ENCODE results near the gene UBE2QL1.

The UBE2QL1 gene

GRCh38 chr5:6448622-6449464 lies at the start of gene UBE2QL1:
UBE2QL1 (plus strand) TSS chr5:6448859; CDS start chr5:6448894, 35 bp downstream.
- no peak for DNase-seq

GRCh38 chr5:6399980-6400910 lies 48.4 kb upstream of the UBE2QL1 start:
- no peak for DNase-seq

DNA sequence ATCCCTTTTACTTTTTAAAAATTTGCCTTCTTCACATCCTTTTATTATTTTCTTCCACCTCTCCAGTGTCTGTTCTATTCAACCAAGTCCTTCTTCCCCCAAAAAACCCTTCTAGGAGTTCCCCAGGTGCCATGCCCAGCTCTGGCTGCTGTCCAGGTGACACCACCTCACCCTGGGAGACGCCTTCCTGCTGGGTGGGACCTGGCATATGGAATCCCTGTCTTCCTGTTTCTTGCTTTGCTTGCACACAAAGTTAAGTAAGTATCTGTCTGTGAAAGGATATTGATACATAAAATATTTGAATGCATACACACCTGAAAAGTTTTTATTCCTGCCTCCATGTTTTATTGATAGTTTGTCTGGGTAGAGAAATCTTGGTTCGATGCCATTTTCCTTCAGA lies 47.2 kb upstream of the UBE2QL1 start:
- no peak for DNase-seq

DNA sequence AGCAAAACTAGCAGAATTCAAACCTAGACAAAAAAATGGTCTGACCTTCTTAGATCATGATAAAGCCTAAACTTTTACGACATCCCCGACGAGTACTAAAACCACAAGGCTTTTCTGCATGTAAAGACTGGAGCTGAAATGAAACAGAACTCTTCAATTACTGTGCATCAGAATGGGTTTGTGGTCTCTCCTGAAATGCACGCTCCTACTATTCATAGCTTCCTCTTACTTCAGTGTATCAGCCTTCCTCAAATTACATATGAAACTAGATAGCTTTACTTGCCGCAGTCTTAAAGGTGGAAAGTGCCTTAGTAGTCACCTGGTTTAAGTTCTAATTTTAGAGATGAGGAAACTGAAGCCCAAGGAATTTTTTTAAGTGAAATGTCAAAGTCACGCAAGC lies 45.7 kb upstream of the UBE2QL1 start:
- no peak for DNase-seq

DNA sequence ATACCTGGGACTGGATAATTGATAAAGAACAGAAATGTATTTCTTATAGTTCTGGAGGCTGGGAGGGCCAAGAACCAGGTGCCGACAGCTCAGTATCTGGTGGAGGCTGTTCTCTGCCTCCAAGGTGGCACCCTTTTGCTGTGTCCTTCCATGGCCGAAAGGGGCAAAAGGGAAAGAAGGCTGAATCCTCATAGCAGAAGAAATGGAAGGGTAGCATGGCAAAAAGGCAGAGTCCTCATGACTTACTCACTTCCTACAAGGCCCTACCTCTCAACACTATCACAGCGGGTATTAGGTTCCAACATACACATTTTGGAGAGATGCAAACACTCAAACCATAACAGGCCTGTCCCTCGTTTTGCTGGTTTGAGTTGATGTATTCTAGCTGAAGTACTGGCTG lies 45.2 kb upstream of the UBE2QL1 start:
- no peak for DNase-seq

- no peak for DNase-seq
These were observed 44.5 kb upstream of the UBE2QL1 start for GRCh38 chr5:6404129-6404528.

DNA sequence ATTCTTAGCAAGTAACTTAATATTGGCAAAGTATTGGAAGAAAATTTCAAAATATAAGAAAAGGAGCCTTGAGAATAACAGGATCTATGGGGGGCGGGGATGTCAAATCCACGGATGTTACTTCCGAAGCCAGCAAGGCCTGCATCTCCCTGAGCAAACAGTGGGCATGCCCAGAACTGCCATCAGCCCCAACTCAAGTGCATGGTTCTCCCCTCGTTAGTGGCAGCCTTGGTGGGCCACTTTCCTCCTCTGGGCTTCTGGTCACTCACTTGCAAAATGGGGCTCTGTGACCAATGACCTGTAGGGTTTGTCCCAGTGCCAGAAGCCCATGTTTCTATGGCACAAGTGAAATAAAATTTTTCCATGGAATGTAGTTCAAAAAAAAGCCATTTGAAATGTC lies 43.1 kb upstream of the UBE2QL1 start:
- no peak for DNase-seq

DNA sequence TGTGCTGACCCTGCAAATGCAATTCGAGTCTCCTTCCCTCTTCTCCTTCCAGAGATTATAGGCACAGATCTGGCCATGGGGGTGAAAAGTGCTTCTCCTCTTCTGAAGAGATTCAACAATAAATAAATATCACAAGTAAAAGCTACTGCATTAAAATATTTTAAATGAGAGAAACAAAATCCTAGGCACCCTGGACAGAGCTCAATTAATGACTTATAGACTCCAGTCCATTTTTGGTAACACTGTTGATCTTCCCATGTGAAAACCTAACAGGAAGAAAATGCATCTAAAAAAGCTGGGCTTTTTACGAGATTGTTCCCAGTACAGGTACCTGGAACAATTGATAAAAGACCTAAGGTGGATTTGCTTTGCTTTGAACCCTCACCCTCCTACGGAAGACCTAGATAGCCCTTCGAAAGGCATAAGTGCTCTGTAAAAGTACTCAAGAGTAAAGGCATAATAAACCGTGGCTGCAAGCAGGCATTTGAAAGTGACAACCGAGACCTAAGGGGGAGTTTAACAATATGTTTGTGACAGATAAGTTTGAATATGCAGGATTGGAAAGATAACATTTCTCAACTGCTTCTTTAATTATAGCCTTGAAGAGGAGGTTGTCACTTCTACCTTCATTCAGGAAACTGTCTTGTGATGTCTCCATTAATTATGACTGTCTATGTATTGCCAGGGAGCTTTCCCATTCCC lies 41.0 kb upstream of the UBE2QL1 start:
- DNase-seq = no peak

DNA sequence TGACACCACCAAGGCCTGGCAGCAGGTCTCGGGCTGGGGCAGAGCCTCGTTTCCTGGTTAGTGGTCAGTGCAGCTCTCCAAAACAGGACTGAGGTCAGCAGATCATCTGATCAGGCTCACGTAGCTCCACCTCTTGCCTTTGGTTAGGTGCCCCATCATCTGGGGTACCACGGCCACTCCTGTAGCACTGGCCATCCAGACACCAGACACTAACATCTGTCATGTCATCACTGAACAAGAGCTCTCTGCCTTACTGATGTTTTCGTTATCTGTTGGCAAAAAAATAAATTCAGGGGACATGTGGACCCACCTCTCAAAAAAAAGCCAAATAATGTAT lies 40.4 kb upstream of the UBE2QL1 start:
- DNase-seq = no peak

DNA sequence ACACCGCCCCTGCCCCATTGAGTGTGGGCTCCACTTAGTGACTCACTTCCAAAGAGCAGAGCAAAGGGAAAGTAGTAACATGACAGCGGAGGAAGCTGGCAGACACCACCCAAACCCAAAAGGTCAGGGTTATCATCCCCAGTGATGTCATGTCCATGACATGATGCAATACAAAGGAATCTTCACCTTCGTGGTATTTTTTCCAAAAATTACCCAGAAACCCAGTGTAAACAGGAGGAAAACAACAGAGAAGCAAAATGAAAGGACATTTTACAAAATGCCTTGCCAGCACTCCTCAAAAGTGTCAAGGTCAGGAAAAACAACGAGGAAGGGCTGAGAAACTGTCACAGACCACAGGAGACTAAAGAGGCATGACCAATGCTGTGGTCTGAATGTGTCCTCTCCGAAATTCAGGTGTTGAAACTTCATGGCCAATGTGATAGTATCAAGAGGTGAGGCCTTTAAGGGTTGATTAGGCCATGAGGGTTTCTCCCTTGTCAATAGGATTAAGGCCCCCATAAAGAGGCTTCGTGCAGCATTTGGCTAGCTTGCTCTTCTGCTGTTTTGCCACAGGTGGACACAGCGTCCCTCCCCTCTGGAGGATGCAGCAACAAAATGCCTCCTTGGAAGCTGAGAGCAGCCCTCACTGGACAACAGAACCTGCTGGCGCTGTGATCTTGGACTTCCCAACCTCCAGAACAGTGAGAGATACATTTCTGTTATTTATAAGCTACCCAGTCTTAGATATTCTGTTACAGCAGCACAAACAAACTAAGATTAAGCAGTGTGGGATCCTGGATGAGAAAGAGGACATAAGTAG lies 39.8 kb upstream of the UBE2QL1 start:
- peak; percentile 8 for DNase-seq

DNA sequence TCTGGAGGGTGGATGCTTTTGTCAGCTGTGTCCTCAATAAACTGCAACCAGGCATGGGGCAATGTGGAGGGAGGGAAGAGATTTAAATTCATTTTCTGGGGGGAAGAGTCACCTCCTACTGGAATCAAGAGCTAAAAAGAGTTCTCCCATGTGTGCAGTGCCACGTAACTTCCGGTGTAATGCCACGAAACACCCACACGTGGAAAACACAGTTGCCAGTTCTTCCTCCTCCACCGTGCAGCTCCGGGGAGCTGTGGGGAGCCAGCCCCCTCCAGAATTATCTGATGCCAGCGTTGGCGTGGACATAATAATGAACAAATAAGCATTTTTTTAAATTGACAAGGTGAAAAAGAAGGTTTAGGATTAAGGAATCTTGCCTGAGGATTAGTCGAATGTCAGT lies 38.2 kb upstream of the UBE2QL1 start:
- no peak for DNase-seq

GRCh38 chr5:6411141-6411540 lies 37.5 kb upstream of the UBE2QL1 start:
- DNase-seq = no peak

DNA sequence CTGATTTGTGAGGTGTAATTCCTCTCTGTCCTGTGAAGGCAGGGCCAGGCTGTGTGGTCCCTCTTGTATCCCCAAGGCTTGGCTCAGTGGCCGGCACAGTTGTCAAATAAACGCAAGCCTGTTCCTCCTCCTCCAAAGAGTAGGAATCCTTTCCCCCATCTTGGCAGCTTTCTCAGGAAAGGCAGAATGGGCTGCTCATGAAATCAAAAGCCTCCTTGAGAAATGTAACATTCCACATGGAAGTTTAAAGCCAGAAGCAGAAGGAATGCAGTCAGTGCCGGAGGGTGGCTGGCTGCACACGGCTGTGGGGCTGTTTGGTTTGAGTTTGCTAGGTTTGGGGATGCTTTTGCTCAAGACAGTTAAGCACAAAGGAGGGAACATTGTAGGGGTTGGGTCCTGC lies 35.8 kb upstream of the UBE2QL1 start:
- no peak for DNase-seq

- DNase-seq = no peak
These were observed 31.0 kb upstream of the UBE2QL1 start for GRCh38 chr5:6417657-6418056.

DNA sequence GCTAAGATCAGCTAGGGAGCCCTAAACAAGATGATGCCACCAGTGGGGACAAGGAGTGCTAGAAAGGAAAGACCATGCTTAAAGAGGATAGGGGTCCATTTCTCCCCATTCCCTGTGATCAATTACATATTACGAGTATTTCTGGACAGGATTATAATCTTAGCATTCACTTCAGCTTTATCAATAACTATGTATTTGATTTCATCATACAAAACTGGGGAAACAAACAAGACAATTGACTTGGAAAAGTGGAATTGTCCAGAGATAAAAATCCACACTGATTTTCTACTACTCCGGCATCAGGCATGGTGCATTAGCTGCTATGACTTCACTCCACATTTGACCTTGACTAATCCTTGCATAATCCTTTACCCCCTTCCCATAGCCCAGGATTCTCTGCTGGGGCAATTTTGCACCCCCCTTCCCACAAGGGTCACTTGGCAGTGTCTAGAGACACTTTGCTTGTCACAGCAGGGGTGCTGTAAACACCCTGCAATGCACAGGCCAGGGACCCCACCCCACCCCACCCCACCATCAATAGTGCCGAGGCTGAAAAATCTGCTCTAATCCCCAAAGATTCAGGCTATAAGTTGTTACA lies 29.9 kb upstream of the UBE2QL1 start:
- DNase-seq = no peak

DNA sequence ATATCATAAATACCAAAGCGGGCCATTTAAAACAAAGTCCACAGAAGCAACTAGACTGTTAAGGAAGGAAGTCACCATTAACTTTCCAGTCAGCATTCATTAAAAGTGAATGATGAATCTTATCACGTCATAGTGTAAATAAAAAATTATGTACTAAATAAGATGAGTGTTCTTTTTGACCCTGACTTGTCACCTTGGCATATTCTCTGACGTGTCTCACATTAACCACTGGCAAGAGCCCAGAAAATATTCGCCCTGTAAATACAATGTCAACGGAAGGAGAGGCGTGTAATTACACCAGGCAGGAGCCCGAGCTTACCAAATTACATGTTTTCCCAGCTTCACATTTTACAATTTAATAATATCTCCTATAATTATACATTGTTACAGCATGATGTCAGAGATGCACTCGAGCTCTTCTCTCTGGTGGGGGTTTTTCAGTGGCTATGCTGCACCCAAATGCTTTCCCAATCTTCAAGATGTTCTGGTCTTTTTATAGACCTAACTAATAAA lies 29.3 kb upstream of the UBE2QL1 start:
- no peak for DNase-seq

DNA sequence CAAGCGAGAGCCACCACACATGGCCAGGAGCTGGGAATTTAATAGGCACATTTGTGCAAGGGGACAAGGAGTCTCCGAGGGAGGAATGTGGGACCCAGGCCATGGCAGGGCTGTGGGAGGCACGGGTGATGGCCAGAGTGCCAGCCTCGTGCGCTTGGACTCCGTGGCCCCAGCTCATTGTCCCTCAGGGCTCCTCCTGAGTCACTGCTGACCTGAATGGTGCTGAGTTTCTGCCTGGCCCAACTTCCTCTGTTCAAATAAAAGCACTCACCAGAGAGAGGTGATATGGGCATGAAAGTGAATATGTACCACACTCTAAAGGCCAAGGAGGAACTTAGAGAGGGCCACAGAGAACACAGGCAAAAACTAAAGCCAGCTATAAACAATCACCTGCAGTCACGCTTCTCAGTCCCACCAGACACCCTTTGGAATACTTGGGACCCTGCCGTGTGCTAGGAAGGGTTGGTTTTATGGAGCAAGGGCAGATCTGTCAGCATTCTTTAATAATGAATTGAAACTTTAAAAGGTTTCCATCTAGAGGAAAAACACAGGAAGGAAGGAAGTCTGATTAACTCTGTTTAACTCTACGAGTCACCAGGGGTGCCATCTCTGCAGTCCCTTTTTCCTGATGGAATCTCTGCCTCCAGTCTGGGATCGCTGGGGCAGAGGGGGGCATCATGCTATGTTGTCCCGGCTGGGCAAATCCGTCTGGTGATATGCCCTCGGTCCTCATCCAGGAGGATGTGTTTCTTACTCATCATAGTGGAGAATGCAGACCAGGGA lies 25.1 kb upstream of the UBE2QL1 start:
- no peak for DNase-seq

GRCh38 chr5:6424110-6424659 lies 24.5 kb upstream of the UBE2QL1 start:
- no peak for DNase-seq

- DNase-seq = no peak
These were observed 24.0 kb upstream of the UBE2QL1 start for GRCh38 chr5:6424700-6425099.

GRCh38 chr5:6427694-6428093 lies 21.0 kb upstream of the UBE2QL1 start:
- DNase-seq = no peak

All from suppressor macrophage treated with lipopolysaccharide for 4 hours (primary cell).